NK-92 (cell line): Measurements from ENCODE around the gene ALDH6A1.
A peak's percentile ranks its signal among the peaks of the same experiment; 100 is the strongest.

ENCODE experiments used
- DNase-seq: peaks from one replicate; lab custom pipeline; 2025; ENCODE audit not compliant: unreplicated experiment; lab: John Stamatoyannopoulos, UW

ALDH6A1 gene

DNA sequence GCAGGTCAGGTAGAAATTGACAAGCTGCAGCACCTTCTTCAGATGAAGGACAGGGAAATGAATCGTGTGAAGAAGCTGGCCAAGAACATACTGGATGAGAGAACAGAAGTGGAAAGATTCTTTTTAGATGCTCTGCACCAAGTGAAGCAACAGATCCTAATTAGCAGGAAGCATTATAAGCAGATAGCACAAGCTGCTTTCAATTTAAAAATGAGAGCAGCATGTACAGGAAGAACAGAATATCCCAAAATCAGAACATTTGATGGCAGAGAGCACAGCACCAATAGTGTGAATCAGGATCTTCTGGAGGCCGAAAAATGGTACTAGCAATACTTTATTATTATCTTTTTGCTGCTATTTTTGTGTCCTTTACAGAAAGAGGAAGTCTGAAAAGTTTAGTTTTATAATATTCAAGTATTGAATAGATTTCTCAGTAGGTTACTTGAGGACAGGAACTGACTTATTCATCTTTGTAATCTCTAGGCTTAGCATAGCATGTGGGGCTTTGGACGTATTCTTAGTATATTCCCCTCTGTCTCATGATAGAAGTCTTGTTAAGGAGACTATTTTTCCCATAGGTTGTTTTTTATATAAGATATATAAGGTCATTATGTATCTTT is 34.3 kb downstream of the ALDH6A1 start:
- DNase-seq, result no peak

DNA sequence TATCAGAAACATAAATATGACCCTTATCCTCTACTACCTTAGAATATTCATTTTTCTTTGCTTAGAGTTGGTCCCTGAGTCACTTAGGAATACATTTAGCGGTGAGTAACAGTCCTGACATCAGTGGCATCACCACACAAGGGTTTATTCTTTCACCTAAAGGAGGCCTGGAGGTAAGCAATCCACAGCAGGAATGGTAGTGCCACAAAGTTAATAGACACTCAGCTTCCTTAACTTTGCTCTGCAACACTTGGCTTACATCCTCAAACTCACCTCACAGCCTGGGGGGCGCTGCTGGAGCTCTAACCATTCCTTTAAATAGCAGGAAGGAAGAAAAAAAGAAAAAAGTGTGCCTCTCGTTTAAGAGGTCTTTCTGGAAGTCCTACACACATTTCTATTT is 36.0 kb downstream of the ALDH6A1 start:
- no peak for DNase-seq

DNA sequence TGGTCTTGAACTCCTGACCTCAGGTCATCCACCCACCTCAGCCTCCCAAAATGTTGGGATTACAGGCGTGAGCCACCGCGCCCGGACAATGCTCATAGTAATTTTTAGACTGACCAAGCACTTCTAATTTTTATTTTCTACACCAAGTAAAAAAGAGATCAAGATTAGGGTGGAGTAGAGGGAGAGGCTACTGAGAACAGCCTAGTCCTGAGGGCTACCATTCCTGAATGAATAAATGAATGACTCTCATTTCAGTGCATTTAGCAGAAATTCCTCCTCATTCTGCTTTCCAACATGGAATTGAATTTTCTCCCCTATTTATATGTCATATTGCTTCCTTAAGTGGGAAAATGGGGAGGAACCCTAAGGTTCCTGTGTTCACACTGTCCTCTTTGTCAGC is 38.7 kb downstream of the ALDH6A1 start:
- no peak for DNase-seq

DNA sequence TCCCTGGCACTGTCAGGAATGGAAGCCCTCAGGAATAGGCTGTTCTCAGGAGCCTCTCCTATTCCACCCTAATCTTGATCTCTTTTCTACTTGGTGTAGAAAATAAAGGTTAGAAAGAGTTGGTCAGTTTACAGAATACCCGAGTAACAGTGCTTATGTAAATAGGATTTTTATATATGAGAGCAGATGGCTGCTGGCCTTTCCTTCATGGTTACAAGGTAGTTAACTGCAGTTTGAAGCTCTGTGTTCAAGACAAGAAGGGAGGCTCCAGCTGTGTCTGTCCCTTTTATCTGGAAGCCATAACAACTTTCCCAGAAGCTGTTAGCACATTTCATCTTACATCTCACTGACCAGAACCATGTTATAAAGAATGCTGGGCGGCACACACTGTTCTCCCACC is 42.0 kb downstream of the ALDH6A1 start:
- no peak for DNase-seq

DNA sequence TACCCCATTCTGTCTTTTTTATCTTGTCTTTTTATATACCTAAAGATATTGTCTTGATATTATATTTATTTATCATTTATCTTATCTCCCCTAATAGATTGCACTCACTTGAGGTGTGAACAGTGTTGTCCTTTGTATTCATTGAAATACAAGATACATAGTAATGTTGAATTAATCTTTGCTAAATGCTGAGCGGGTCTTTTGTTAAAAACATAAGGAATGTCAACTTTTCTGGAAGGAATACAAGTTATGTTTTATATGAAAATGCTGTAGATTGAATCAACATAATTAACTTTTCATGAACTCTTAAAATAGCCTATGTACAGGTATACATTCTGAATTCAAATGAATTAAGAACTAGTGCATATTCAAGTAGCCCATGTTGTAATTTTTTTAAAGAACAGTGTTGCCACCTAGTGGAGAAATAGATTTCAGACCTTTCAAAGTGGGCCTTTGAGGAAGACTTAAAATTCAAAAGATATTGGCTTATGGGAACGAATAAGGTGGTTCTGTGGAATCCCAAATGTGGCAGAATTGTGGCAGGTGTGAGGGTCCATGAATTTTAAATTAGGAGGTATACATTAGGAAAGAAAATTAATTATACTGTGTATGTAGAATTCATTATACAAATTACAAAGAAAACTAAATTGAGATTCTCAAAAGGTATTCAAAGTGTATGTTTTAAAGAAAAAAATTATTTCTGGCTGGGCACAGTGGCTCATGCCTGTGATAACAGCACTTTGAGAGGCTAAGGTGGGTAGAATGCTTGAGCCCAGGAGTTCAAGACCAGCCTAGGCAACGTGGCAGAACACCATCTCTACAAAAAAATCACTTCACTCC is 46.0 kb downstream of the ALDH6A1 start:
- no peak for DNase-seq

DNA sequence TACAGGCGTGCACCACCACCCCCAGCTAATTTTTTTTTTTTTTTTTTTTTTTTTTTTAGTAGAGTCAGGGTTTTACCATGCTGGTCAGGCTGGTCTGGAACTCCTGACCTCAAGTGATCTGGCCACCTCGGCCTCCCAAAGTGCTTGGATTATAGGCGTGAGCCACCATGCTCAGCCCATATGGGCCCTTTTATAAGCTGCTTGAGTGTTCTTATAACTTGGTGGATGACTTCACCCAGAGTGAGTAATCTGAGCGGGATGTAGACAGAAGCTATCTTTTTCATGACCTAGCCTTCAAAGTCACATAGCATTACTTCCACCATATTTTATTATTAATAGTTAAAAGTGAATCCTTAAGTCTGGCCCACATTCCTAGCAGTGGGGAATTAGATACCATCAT is 48.7 kb downstream of the ALDH6A1 start:
- no peak for DNase-seq

DNA sequence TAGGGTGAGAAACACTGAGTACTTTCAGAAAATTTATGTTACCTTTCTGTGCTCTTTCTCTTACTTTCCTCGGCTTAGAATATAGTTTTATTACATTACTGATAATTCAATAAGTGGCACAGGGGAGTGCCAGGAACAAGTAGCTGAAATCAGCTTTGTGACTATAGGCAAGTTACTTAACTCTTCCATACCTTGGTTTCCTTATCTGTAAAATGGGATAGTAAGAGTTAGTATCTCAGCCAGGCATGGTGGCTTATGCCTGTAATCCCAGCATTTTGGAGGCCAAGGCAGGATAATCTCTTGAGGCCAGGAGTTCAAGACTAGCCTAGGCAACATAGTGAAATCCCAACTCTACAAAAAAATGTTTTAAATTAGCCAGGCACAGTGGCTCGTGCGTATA is 49.7 kb downstream of the ALDH6A1 start:
- no peak for DNase-seq

DNA sequence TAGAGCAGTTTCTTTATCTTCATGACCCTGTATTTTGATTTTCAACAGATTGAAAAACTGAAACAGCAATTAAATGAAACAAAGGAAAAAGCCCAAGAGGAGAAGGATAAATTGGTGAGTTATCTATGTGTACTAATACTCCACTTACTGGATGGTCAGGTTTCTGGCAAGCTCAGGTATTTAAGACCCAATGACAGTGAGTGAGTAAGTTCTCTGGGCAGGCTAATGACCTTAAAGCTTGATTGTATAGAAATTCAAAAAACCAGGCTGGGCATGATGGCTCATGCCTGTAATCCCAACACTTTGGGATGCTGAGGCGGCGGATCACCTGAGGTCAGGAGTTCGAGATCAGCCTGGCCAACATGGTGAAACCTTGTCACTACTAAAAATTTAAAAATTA is 55.1 kb downstream of the ALDH6A1 start:
- no peak for DNase-seq

DNA sequence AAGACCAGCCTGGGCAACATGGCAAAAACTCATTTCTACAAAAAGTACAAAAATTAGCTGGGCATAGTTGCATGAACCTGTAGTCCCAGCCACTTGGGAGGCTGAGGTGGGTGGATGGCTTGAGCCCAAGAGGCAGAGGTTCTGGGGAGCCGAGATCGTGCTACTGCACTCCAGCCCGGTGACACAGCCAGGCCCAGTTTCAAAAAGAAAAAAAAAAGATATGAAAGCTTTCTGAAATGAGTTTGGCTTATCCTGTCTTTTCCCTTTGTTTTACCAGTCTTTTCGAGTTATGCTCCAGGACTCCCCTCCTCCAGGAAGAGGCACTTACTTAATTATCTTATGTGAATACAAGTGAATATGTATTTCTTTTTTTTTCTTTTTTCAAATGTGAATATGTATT is 61.9 kb downstream of the ALDH6A1 start:
- DNase-seq, result no peak

DNA sequence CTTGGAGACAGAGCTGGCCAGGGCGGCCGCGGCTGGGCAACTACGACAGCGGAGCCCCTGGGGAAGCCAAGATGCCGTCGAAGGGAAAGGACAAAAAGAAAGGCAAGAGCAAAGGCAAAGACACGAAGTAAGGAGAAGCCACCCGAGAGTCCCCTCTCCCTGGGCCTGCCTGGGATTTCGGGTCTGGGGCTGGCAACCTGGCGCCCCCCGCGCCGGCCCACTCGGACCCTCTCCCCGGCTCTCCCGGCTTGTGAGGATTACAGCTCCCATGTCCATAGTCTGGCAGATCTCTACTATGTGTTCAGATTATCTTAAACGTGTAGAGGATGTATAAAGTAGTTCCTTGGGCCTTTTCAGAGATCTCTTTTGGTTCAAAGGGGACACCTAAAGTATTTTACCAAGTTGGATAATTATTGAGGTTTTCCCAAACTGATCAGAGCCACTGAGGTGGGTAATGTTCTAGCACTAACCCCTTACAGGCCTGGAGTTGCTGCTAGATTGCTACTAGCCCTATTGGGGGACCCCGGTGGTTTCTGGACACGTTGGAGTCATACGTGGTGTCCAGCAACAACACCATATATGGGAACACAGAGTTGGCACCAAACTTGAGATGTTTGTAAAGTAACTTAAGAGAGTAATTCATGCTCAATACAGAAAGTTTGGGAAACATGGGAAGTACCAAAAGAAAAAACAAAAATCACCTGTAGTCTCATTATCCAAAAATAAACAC is 64.7 kb downstream of the ALDH6A1 start:
- no peak for DNase-seq

DNA sequence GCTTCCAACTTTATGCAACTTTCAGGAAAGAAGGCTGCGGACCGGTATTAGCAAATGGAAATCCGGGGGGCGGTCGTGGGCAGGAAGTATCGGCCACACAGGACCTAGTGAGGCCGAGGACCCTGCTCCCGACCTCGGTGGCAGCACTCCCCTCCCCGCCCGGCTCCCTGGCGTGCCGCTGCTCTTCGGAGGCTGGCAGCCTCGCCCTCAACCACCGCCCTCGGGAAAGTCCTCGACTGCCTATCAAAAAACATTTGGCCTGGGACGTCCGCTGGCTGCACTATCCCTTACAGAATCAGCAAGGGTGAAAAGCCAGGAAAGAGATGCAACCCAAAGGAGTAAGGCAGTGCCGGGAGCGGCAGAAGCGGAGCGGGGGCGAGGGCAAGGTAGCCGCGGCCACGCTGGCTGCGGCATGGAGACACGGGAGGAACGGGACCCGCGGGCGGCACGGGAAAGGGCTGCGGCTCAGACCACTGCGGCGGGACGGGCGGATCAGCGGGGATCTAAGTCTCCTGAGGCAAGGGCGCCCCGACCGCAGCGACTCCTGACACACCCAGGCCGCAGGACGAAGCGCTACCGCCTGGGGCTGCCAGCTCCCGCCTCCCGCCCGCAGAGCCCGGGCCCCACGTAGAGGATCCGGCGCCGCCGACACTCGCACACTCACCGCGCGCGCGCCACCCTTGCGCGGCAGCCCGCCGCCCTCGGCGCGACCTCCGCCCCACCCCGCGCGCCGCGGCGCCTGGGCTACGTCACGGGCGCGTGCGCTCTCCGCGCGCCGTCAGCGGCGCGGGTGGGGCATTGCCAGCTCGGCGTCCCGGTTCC is 65.5 kb downstream of the ALDH6A1 start, which contains the start of the genes BBOF1 and ENTPD5:
Gene BBOF1, plus strand, starts transcription at position 764 of the 822 bp plus-strand sequence. CDS start 130 bp downstream, outside the sequence.
Gene ENTPD5, minus strand, starts transcription at position 703 of the 822 bp plus-strand sequence. CDS start 31,186 bp downstream, outside the sequence.
- peak; percentile 17 for DNase-seq

DNA sequence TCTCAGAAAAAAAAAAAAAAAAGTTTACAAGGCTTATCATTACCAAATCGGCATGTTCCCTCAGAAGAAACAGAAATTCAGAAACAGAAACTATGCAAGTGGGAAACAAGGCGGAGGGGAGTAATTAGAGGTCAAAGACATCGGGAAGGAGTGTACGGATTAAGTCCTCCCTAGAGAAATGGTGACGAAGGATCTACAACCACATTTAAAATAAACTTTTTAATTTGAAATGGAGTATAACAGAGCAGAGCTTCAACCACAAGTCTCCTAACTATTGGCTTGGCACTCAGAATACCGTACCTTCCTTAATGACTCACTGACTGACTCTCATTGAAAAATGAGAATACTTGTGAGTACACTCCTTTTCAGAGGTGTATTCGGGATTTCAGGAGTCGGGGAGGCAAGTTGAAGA is 66.1 kb downstream of the ALDH6A1 start:
- DNase-seq, result no peak

DNA sequence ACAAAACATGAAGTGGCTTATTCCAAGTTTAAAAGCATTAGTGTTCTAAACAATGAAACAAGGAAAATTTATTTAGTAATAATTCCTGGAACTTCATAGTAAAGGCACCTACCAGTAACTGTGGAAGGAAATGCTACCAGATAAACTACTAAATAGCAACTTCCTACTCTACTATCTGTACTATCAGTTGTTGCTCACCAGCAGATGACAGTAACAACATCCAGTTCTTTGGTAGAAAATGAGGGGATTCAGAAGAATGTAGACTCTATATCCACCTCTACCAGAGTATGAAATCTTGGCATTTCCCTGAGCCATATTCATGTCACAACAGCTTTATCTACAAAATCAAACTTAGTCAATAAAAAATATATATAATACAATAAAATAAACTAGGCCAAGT is 68.3 kb downstream of the ALDH6A1 start:
- no peak for DNase-seq

DNA sequence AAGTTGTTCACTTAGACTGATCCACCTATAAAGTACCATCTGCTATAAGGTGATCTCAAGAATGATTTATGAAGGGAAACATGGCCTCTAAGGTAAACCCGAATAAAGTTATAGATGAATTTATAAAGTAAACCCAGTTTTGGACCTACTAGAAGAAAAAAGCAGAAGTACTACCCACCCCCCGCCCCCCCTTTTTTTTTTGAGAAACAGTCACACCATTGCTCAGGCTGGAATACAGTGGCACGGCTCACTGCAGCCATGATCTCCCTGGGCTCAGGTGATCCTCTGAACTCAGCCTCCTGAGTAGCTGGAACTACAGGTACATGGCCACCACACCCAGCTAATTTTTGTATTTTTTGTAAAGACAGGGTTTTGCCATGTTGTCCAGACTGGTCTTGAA is 69.1 kb downstream of the ALDH6A1 start:
- DNase-seq, result no peak

DNA sequence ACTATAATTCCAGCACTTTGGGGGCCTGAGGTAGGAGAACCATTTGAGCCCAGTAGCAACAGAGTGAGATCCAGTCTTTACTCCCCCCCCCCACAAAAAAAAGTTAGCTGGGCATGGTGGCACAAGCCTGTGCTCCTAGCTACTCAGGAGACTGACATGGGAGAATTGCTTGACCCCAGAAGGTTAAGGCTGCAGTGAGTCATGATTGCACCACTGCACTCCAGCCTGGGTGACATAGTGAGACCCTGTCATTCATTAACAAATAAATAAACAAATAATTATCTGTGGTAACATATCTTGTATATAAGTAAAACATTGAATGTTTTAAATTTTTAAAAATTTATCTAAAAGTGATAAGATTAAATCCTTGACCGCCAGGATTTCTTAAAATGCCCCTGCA is 70.0 kb downstream of the ALDH6A1 start:
- no peak for DNase-seq

DNA sequence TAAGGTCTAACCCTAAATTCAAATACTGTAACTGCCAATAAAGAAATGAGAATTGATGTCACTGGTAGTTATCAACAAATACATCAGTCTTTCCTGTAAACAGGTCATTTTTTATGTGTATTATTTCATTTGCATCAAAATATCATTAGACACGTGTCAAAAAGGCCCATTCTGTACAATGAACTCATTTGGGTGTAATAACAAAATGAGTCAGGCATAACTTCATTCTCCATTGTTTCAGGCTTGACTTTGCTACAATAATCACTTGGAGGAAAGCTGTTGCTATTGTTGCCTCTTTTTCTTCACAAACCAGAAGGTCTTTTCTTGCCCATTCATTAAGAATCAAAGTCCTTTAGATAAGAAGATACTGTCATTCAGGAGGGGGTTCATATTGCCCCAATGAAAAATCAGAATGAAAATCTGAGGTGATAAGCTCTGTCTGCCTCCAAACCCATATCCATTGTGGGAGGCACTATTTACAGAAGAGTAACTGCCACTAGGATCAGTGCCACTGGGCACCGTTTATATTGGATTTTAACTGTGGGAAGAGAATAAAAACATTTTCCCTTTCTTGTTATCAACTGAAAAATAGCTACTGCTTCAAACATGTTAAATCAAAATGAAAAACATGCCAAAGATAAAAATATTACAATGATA is 75.3 kb downstream of the ALDH6A1 start:
- no peak for DNase-seq
